ENCODE data around the gene SLC35E3. TPM values are rescaled to one million over a fixed set of nuclear protein-coding genes. Genes with fewer than 3 reads are reported as not detected.

SLC35E3 gene
- total and polyA plus RNA-seq, 2 donors (not counting 1 experiment from before 2014, with no cell fraction given), result 4.1 to 11.1 TPM

DNA sequence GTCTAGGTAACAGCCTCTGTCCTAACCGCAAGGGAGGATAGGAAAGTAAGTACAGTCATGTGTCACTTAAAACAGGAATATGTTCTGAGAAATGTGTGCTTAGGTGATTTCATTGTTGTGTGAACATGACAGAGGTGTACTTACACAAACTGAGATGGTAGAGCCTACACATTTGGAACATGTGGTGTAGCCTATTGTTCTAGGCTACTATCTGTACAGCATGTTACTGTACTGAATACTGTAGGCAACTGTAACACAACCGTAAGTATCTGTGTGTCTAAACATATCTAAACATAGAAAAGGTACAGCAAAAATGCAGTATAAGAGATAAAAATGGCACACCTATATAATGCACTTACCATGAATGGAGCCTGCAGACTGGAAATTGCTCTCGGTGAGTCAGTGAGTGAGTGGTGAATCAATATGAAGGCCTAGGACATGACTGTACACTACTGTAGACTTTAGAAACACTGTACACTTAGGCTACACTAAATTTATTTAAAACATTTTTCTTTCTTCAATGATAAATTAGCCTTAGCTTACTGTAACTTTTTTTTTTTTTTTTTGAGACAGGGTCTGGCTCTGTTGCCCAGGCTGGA, 48.8 kb downstream of the SLC35E3 start:
- no peaks in the 10 kb centered on the region for H3K9me3 ChIP-seq (ENCODE audit: control insufficient read depth, insufficient read depth, low read depth, low read length)
- no peak overlapping the region for H2AFZ ChIP-seq (ENCODE audit: low read length)
- no peaks in the 10 kb centered on the region for H3K79me2 ChIP-seq (ENCODE audit: control insufficient read depth, insufficient read depth, low read length)
- TF ChIP-seq, protein P1, sequence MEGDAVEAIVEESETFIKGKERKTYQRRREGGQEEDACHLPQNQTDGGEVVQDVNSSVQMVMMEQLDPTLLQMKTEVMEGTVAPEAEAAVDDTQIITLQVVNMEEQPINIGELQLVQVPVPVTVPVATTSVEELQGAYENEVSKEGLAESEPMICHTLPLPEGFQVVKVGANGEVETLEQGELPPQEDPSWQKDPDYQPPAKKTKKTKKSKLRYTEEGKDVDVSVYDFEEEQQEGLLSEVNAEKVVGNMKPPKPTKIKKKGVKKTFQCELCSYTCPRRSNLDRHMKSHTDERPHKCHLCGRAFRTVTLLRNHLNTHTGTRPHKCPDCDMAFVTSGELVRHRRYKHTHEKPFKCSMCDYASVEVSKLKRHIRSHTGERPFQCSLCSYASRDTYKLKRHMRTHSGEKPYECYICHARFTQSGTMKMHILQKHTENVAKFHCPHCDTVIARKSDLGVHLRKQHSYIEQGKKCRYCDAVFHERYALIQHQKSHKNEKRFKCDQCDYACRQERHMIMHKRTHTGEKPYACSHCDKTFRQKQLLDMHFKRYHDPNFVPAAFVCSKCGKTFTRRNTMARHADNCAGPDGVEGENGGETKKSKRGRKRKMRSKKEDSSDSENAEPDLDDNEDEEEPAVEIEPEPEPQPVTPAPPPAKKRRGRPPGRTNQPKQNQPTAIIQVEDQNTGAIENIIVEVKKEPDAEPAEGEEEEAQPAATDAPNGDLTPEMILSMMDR (conservative IDR thresholded peaks at IDR 0.05 in 1 of 2, IDR thresholded peaks at IDR 0.05 in 1 of 2; ENCODE audit: low read depth in 1 of 2, low read length in 2 of 2), result no peak
- TF ChIP-seq EZH2 (IDR thresholded peaks at IDR 0.05; ENCODE audit: low read length, missing control alignments), result no peak
- no peaks in the 10 kb centered on the region for H4K20me1 ChIP-seq (ENCODE audit: control insufficient read depth, extremely low read depth, insufficient read depth, low read length)
- H3K4me3 ChIP-seq (replicated peaks in 1 of 4; ENCODE audit: control extremely low read depth in 1 of 4, insufficient read depth in 1 of 4, low read depth in 3 of 4, low read length in 4 of 4), result no peak overlapping the region
- no peaks in the 10 kb centered on the region for H3K27me3 ChIP-seq (ENCODE audit: control insufficient read depth, insufficient read depth, low read length)
- DNase-seq (ENCODE audit: low read depth in 2 of 2), result peak; percentile 28 to 79
- no peak overlapping the region for H3K27ac ChIP-seq (ENCODE audit: insufficient read depth, low read length)
- H3K9ac ChIP-seq (ENCODE audit: insufficient read depth, low read length), result no peak overlapping the region
- H3K36me3 ChIP-seq (ENCODE audit: control insufficient read depth, insufficient read depth, low read length), result no peaks in the 10 kb centered on the region
- H3K4me2 ChIP-seq (ENCODE audit: extremely low read depth, insufficient read depth, low read length), result no peak overlapping the region
- H3K4me1 ChIP-seq (ENCODE audit: control insufficient read depth, extremely low read depth, insufficient read depth, low read length), result no peaks in the 10 kb centered on the region

DNA sequence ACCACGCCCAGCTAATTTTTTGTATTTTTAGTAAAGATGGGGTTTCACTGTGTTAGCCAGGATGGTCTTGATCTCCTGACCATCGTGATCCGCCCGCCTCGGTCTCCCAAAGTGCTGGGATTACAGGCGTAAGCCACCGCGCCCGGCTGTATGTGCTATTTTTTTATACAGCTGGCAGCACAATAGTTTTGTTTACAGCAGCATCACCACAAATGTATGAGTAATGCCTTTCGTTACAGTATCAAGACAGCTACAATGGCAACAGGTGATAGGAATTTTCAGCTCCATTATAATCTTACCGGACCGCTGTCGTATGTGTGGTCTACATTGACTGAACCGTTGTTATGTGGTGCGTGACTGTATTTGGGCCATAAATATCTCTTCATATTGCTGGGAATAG, 50.4 kb downstream of the SLC35E3 start:
- Histone ChIP-seq H3K36me3 (ENCODE audit: control insufficient read depth, insufficient read depth, low read length) (no peaks in the 10 kb centered on the region), H3K27ac (ENCODE audit: insufficient read depth, low read length) (no peak overlapping the region), H3K4me3 (replicated peaks in 1 of 4; ENCODE audit: control extremely low read depth in 1 of 4, insufficient read depth in 1 of 4, low read depth in 3 of 4, low read length in 4 of 4) (no peak overlapping the region)

DNA sequence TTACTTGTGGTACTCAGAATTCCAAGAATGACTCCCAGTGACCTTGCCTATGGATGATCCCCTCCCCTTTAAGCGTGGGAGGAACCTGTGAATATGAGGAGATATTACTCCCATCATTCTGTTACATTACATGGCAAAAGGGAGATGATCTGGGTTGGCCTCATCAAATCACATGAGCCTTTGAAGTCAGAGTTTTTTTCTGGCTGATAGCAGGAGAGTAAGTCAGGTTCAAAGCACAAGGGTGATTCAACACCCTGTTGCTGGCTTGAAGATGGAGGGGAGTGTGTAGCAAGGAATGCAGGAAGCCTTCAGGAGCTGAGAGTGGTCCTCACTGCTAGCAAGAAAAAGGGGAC, 52.9 kb downstream of the SLC35E3 start:
- no peaks in the 10 kb centered on the region for H3K27me3 ChIP-seq (ENCODE audit: control insufficient read depth, insufficient read depth, low read length)
- no peak for TF ChIP-seq EZH2 (IDR thresholded peaks at IDR 0.05; ENCODE audit: low read length, missing control alignments)
- TF ChIP-seq, protein P1 (conservative IDR thresholded peaks at IDR 0.05 in 1 of 2, IDR thresholded peaks at IDR 0.05 in 1 of 2; ENCODE audit: low read depth in 1 of 2, low read length in 2 of 2), result no peak
- no peak overlapping the region for H3K4me3 ChIP-seq (replicated peaks in 1 of 4; ENCODE audit: control extremely low read depth in 1 of 4, insufficient read depth in 1 of 4, low read depth in 3 of 4, low read length in 4 of 4)
- no peaks in the 10 kb centered on the region for H3K36me3 ChIP-seq (ENCODE audit: control insufficient read depth, insufficient read depth, low read length)
- H3K79me2 ChIP-seq (ENCODE audit: control insufficient read depth, insufficient read depth, low read length), result no peaks in the 10 kb centered on the region
- H3K4me2 ChIP-seq (ENCODE audit: extremely low read depth, insufficient read depth, low read length), result no peak overlapping the region
- no peak overlapping the region for H3K9ac ChIP-seq (ENCODE audit: insufficient read depth, low read length)
- no peaks in the 10 kb centered on the region for H3K9me3 ChIP-seq (ENCODE audit: control insufficient read depth, insufficient read depth, low read depth, low read length)
- no peak for DNase-seq (ENCODE audit: low read depth in 2 of 2)
- no peak overlapping the region for H2AFZ ChIP-seq (ENCODE audit: low read length)
- no peak overlapping the region for H3K27ac ChIP-seq (ENCODE audit: insufficient read depth, low read length)
- H3K4me1 ChIP-seq (ENCODE audit: control insufficient read depth, extremely low read depth, insufficient read depth, low read length), result no peaks in the 10 kb centered on the region
- H4K20me1 ChIP-seq (ENCODE audit: control insufficient read depth, extremely low read depth, insufficient read depth, low read length), result no peaks in the 10 kb centered on the region

More for the DNA sequence above, 50.4 kb downstream of the SLC35E3 start:
- no peak overlapping the region for H2AFZ ChIP-seq (ENCODE audit: low read length)
- H3K4me2 ChIP-seq (ENCODE audit: extremely low read depth, insufficient read depth, low read length), result no peak overlapping the region
- no peaks in the 10 kb centered on the region for H3K27me3 ChIP-seq (ENCODE audit: control insufficient read depth, insufficient read depth, low read length)
- no peaks in the 10 kb centered on the region for H3K79me2 ChIP-seq (ENCODE audit: control insufficient read depth, insufficient read depth, low read length)
- TF ChIP-seq, protein P1 (conservative IDR thresholded peaks at IDR 0.05 in 1 of 2, IDR thresholded peaks at IDR 0.05 in 1 of 2; ENCODE audit: low read depth in 1 of 2, low read length in 2 of 2), result no peak
- no peak for TF ChIP-seq EZH2 (IDR thresholded peaks at IDR 0.05; ENCODE audit: low read length, missing control alignments)
- H3K9me3 ChIP-seq (ENCODE audit: control insufficient read depth, insufficient read depth, low read depth, low read length), result no peaks in the 10 kb centered on the region
- H3K4me1 ChIP-seq (ENCODE audit: control insufficient read depth, extremely low read depth, insufficient read depth, low read length), result no peaks in the 10 kb centered on the region
- no peak for DNase-seq (ENCODE audit: low read depth in 2 of 2)
- no peak overlapping the region for H3K9ac ChIP-seq (ENCODE audit: insufficient read depth, low read length)
- H4K20me1 ChIP-seq (ENCODE audit: control insufficient read depth, extremely low read depth, insufficient read depth, low read length), result no peaks in the 10 kb centered on the region

Data from fibroblast of lung (primary cell).